ENCODE results near the gene ZNF786. TPM values are rescaled to one million over a fixed set of nuclear protein-coding genes. Genes with fewer than 3 reads are reported as not detected.

ZNF786 gene
- total RNA-seq, result 5.3 and 7.7 TPM in 2 replicates

GRCh38 chr7:149090397-149091195 lies at the start of gene ZNF786:
Gene ZNF786, minus strand, starts transcription at chr7:149090718. Its CDS starts 78 bp downstream, at chr7:149090640.

GRCh38 chr7:149125863-149126661 lies 35.5 kb upstream of the ZNF786 start, which contains the start of gene ZNF425:
Gene ZNF425, minus strand, starts transcription at chr7:149126324. Its CDS starts 111 bp downstream, at chr7:149126213.

GRCh38 chr7:149028346-149029109 lies 62.0 kb downstream of the ZNF786 start, which contains the start of gene PDIA4:
Gene PDIA4, minus strand, starts transcription at chr7:149028505. Its CDS starts 97 bp downstream, at chr7:149028408.

Small RNAs within 50 kb of the gene (small RNA-seq; reads per million reads assigned to genes)
- not detected for gene COX6B1P1 (ENCODE audit: low replicate concordance)
- gene RN7SL521P (ENCODE audit: low replicate concordance), result 0.10 reads per million
- 0.42 reads per million, percentile 13 among the genes with 10 or more reads in this experiment for gene RNU6-650P (ENCODE audit: low replicate concordance)

Other genes with a start within 250 kb of the ZNF786 start
- gene EZH2, start 206.4 kb downstream of the ZNF786 start, total RNA-seq, result 6.3 and 16.3 TPM in 2 replicates
- gene PDIA4, start 62.2 kb downstream of the ZNF786 start, total RNA-seq, result 338 and 1,228 TPM in 2 replicates
- 1.6 and 3.9 TPM in 2 replicates for gene ZNF425, start 35.6 kb upstream of the ZNF786 start, total RNA-seq
- 9.4 and 23.9 TPM in 2 replicates for gene ZNF398, start 56.7 kb upstream of the ZNF786 start, total RNA-seq
- 23.0 and 28.8 TPM in 2 replicates for gene ZNF282, start 104.8 kb upstream of the ZNF786 start, total RNA-seq
- gene ZNF212, start 148.9 kb upstream of the ZNF786 start, total RNA-seq, result 7.3 and 7.7 TPM in 2 replicates
- gene ZNF783, start 171.5 kb upstream of the ZNF786 start, total RNA-seq, result 10.1 and 12.6 TPM in 2 replicates